HepG2 (cell line): Measurements from ENCODE around the gene FAM168A. TPM values are rescaled to one million over a fixed set of nuclear protein-coding genes. Genes with fewer than 3 reads are reported as not detected.

Experiments used
- KDM4B ChIP-seq: sonication (generic); formaldehyde crosslinking; IDR thresholded peaks from 2 replicates; pipeline ENCODE4 v1.4.0; 2020; ENCODE audit warnings: missing genetic modification reagents
- NRL ChIP-seq: sonication (generic); formaldehyde crosslinking; IDR thresholded peaks from 2 replicates; pipeline ENCODE4 v1.5.0; 2020; ENCODE audit warnings: missing genetic modification reagents, mild to moderate bottlenecking, moderate library complexity, borderline replicate concordance
- SAP130 ChIP-seq: IDR thresholded peaks from 2 replicates; pipeline ENCODE4 v1.6.1; 2016; ENCODE audit warnings: low read depth
- TEF ChIP-seq: sonication (generic); formaldehyde crosslinking; IDR thresholded peaks from 2 replicates; pipeline ENCODE4 v1.5.0; 2020; ENCODE audit warnings: missing genetic modification reagents
- ZNF230 ChIP-seq: sonication (generic); formaldehyde crosslinking; IDR thresholded peaks from 2 replicates; pipeline ENCODE4 v1.4.0; 2020; ENCODE audit warnings: mild to moderate bottlenecking, missing genetic modification reagents
- ZNF251 ChIP-seq: sonication (generic); formaldehyde crosslinking; IDR thresholded peaks from 2 replicates; pipeline ENCODE4 v1.9.0; 2021; ENCODE audit warnings: mild to moderate bottlenecking, missing genetic modification reagents
- ZNF629 ChIP-seq: sonication (generic); formaldehyde crosslinking; conservative IDR thresholded peaks from 2 replicates; pipeline ENCODE4 v1.5.0; 2020; ENCODE audit warnings: missing genetic modification reagents
- ZNF691 ChIP-seq: sonication (generic); formaldehyde crosslinking; IDR thresholded peaks from 2 replicates; pipeline ENCODE4 v1.4.0; 2020; ENCODE audit warnings: missing genetic modification reagents, low read depth, mild to moderate bottlenecking, borderline replicate concordance
- ZNF75D ChIP-seq: sonication (generic); formaldehyde crosslinking; IDR thresholded peaks from 2 replicates; pipeline ENCODE4 v1.8.1; 2023; ENCODE audit warnings: missing genetic modification reagents, mild to moderate bottlenecking, borderline replicate concordance
- ZSCAN5A ChIP-seq: sonication (generic); formaldehyde crosslinking; IDR thresholded peaks from 2 replicates; pipeline ENCODE4 v1.8.0; 2022; ENCODE audit warnings: mild to moderate bottlenecking, missing genetic modification reagents, borderline replicate concordance
- polyA plus RNA-seq, 8 experiments: library from polyadenylated mRNA; depleted of rRNA in 3 of 8; stranded (reverse) in 7 of 8; unstranded in 1 of 8; fragments of >200 nt; fragmentation: Illumina TruSeq in 4 of 8; extraction: Trizol in 4 of 8; gene quantifications; 2 replicates each; pipeline versions ENCODE4 v1.2.1 to v1.2.3, GENCODE V29; 2011 to 2016; ENCODE audit warnings: low read depth in 4 of 8, missing spikeins in 1 of 8, mixed read lengths in 1 of 8; ENCODE audit not compliant: insufficient read depth in 1 of 8
- total RNA-seq, 5 experiments: library from RNA; depleted of rRNA; stranded (reverse); fragments of >200 nt; fragmentation: Illumina TruSeq; extraction: Trizol; gene quantifications; 2 replicates each; pipeline ENCODE4 v1.2.3, GENCODE V29; 2016; ENCODE audit warnings: low read depth in 1 of 5

The FAM168A gene
- total and polyA plus RNA-seq, 2 of the 13 experiments (the other 11 are each of a cell fraction or from before 2014, with no cell fraction given) = 13.9 to 15.8 TPM

- TF ChIP-seq NRL (CRISPR knock-in tag) (no peak), ZSCAN5A (no peak), ZNF691 (CRISPR knock-in tag) (no peak), ZNF629 (CRISPR knock-in tag) (no peak), KDM4B (no peak), ZNF251 (CRISPR knock-in tag) (no peak), ZNF75D (CRISPR knock-in tag) (no peak), TEF (CRISPR knock-in tag) (no peak), ZNF230 (CRISPR knock-in tag) (no peak), SAP130 (CRISPR knock-in tag) (no peak)
- TF ChIP-seq, all 625 proteins: peak for 0
These were observed 209.4 kb downstream of the FAM168A start (continued) for GRCh38 chr11:73388265-73389133.
